Liver (tissue), 9 donors: ENCODE data around the gene SLC20A1. TPM values are rescaled to one million over a fixed set of nuclear protein-coding genes. Genes with fewer than 3 reads are reported as not detected.

Source experiments
- DNase-seq: peaks from one replicate; pipeline ENCODE4 v3.0.0-alpha.2; 2017; ENCODE audit warnings: low spot score
- H3K27ac ChIP-seq, 2 donors: one replicate each; pipeline ENCODE4 v1.7.0; 2013; ENCODE audit warnings: inconsistent platforms in 2 of 2, low read length in 2 of 2, control low read depth in 1 of 2, low read depth in 1 of 2, mild to moderate bottlenecking in 1 of 2
- H3K27me3 ChIP-seq, 4 donors: one replicate each; pipeline versions ENCODE4 v1.6.1 to v1.7.0; 2013; ENCODE audit warnings: low read length in 3 of 4, inconsistent platforms in 1 of 4, mild to moderate bottlenecking in 1 of 4, moderate library complexity in 1 of 4; ENCODE audit not compliant: control insufficient read depth in 4 of 4, insufficient read depth in 4 of 4
- H3K36me3 ChIP-seq, 4 donors: one replicate each; pipeline versions ENCODE4 v1.6.1 to v1.7.0; 2013; ENCODE audit warnings: low read length in 3 of 4, mild to moderate bottlenecking in 3 of 4, low read depth in 1 of 4, moderate library complexity in 1 of 4; ENCODE audit not compliant: control insufficient read depth in 4 of 4, insufficient read depth in 3 of 4
- H3K4me1 ChIP-seq, 4 donors: one replicate each; pipeline versions ENCODE4 v1.6.1 to v1.7.0; 2013; ENCODE audit warnings: low read length in 3 of 4, mild to moderate bottlenecking in 3 of 4, moderate library complexity in 1 of 4; ENCODE audit not compliant: control insufficient read depth in 4 of 4, insufficient read depth in 4 of 4
- H3K4me3 ChIP-seq, 3 donors: one replicate each; pipeline versions ENCODE4 v1.6.1 to v1.7.0; 2013; ENCODE audit warnings: low read length in 3 of 3, control low read depth in 1 of 3, low read depth in 1 of 3, mild to moderate bottlenecking in 1 of 3
- H3K9ac ChIP-seq, 2 donors: one replicate each; pipeline ENCODE4 v1.7.0; 2013; ENCODE audit warnings: low read length in 2 of 2, mild to moderate bottlenecking in 2 of 2, moderate library complexity in 2 of 2, control low read depth in 1 of 2, low read depth in 1 of 2
- H3K9me3 ChIP-seq, 4 donors: one replicate each; pipeline versions ENCODE4 v1.6.1 to v1.7.0; 2013; ENCODE audit warnings: low read length in 3 of 4; ENCODE audit not compliant: control insufficient read depth in 4 of 4
- ATF3 ChIP-seq: IDR thresholded peaks from 2 replicates; pipeline ENCODE4 v1.6.1; 2016; ENCODE audit warnings: antibody characterized with exemption
- CTCF ChIP-seq: fragments of 150-350 bp; IDR thresholded peaks from 2 replicates; pipeline ENCODE4 v1.5.1; 2017; ENCODE audit warnings: improper control_type of control experiment, low read depth, low read length; ENCODE audit not compliant: missing input control
- EGR1 ChIP-seq, 2 donors: IDR thresholded peaks; 2 replicates each; pipeline ENCODE4 v1.6.1; 2016 to 2018; ENCODE audit warnings: antibody characterized with exemption in 2 of 2, low read depth in 2 of 2
- FOXA1 ChIP-seq: IDR thresholded peaks from 2 replicates; pipeline ENCODE4 v1.6.1; 2016; ENCODE audit warnings: antibody characterized with exemption
- FOXA2 ChIP-seq: IDR thresholded peaks from 2 replicates; pipeline ENCODE4 v1.6.1; 2016; ENCODE audit warnings: antibody characterized with exemption
- GABPA ChIP-seq, 2 donors: IDR thresholded peaks in 1 of 2; conservative IDR thresholded peaks in 1 of 2; 2 replicates each; pipeline ENCODE4 v1.6.1; 2016; ENCODE audit warnings: antibody characterized with exemption in 2 of 2, mild to moderate bottlenecking in 1 of 2, moderate library complexity in 1 of 2
- HNF4A ChIP-seq, 2 donors: conservative IDR thresholded peaks; 2 replicates each; pipeline ENCODE4 v1.6.1; 2016; ENCODE audit warnings: antibody characterized with exemption in 2 of 2, mild to moderate bottlenecking in 2 of 2
- HNF4G ChIP-seq: IDR thresholded peaks from 2 replicates; pipeline ENCODE4 v1.6.1; 2016; ENCODE audit warnings: antibody characterized with exemption
- JUND ChIP-seq, 2 donors: IDR thresholded peaks; 2 replicates each; pipeline ENCODE4 v1.6.1; 2016; ENCODE audit warnings: antibody characterized with exemption in 2 of 2
- NR2F2 ChIP-seq: IDR thresholded peaks from 2 replicates; pipeline ENCODE4 v1.6.1; 2016; ENCODE audit warnings: antibody characterized with exemption
- RAD21 ChIP-seq, 2 donors: IDR thresholded peaks; 2 replicates each; pipeline ENCODE4 v1.6.1; 2016; ENCODE audit warnings: antibody characterized with exemption in 2 of 2, mild to moderate bottlenecking in 2 of 2
- RXRA ChIP-seq, 2 donors: IDR thresholded peaks; 2 replicates each; pipeline ENCODE4 v1.6.1; 2017 to 2018; ENCODE audit warnings: antibody characterized with exemption in 2 of 2, mild to moderate bottlenecking in 1 of 2
- SP1 ChIP-seq: IDR thresholded peaks from 2 replicates; pipeline ENCODE4 v1.6.1; 2018; ENCODE audit warnings: antibody characterized with exemption, mild to moderate bottlenecking
- WGBS: extraction: QIAGEN DNeasy Blood & Tissue Kit; methylation state at CpG from one replicate; pipeline ENCODE4 v1.1.7; 2013; 5-methylcytosine and 5-hydroxymethylcytosine counted together
- polyA plus RNA-seq, 2 donors: library from polyadenylated mRNA; stranded (reverse) in 1 of 2; unstranded in 1 of 2; fragments of 200-250 nt in 1 of 2; fragments of >200 nt in 1 of 2; fragmentation: Nextera tagmentation in 1 of 2; extraction: Ambion mirVana in 1 of 2; gene quantifications; one replicate each; pipeline versions ENCODE4 v1.2.1 to v1.2.3, GENCODE V29; 2013 to 2015
- total RNA-seq, 2 donors: library from RNA; depleted of rRNA; stranded (reverse); fragments of >200 nt; gene quantifications; one replicate each; pipeline ENCODE4 v1.2.3, GENCODE V29; 2014
- TF ChIP-seq, protein P1 (sequence below): IDR thresholded peaks from 2 replicates; pipeline ENCODE4 v1.6.1; 2016; ENCODE audit warnings: antibody characterized with exemption
- TF ChIP-seq, protein P2 (sequence below): IDR thresholded peaks from 2 replicates; pipeline ENCODE4 v1.6.1; 2016; ENCODE audit warnings: antibody characterized with exemption
- donor health status: healthy.
- donor health status: healthy.
- donor health status: healthy.
- donor health status: healthy.
- donor health status: healthy.

The SLC20A1 gene
- total and polyA plus RNA-seq, 4 donors, result 15.3 to 56.9 (median 20.0) TPM

GRCh38 chr2:112679484-112679883 lies 33.7 kb downstream of the SLC20A1 start:
- H3K9me3 ChIP-seq, result no peaks in the 10 kb centered on the region
- no peaks in the 10 kb centered on the region for H3K27me3 ChIP-seq
- no peak overlapping the region for H3K27ac ChIP-seq
- DNase-seq, result no peak
- no peak overlapping the region for H3K4me3 ChIP-seq
- WGBS, result 85% methylated on average over 3 of the region's 3 CpGs
- TF ChIP-seq, protein P1, sequence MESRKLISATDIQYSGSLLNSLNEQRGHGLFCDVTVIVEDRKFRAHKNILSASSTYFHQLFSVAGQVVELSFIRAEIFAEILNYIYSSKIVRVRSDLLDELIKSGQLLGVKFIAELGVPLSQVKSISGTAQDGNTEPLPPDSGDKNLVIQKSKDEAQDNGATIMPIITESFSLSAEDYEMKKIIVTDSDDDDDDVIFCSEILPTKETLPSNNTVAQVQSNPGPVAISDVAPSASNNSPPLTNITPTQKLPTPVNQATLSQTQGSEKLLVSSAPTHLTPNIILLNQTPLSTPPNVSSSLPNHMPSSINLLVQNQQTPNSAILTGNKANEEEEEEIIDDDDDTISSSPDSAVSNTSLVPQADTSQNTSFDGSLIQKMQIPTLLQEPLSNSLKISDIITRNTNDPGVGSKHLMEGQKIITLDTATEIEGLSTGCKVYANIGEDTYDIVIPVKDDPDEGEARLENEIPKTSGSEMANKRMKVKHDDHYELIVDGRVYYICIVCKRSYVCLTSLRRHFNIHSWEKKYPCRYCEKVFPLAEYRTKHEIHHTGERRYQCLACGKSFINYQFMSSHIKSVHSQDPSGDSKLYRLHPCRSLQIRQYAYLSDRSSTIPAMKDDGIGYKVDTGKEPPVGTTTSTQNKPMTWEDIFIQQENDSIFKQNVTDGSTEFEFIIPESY, result no peak
- TF ChIP-seq NR2F2 (no peak), JUND (IDR thresholded peaks at IDR 0.05) (no peak), GABPA (IDR thresholded peaks at IDR 0.05 in 1 of 2, conservative IDR thresholded peaks at IDR 0.05 in 1 of 2) (no peak), FOXA1 (no peak), RAD21 (IDR thresholded peaks at IDR 0.05) (no peak), RXRA (IDR thresholded peaks at IDR 0.05) (no peak), FOXA2 (no peak), EGR1 (IDR thresholded peaks at IDR 0.05; ENCODE audit: low read depth in 2 of 2) (no peak), SP1 (no peak), ATF3 (no peak)
- TF ChIP-seq, protein P2, sequence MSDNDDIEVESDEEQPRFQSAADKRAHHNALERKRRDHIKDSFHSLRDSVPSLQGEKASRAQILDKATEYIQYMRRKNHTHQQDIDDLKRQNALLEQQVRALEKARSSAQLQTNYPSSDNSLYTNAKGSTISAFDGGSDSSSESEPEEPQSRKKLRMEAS, result no peak
- H3K9ac ChIP-seq, result no peak overlapping the region
- peaks cover 0 to 7% (median 0%) of the 10 kb centered on the region in 4 donors for H3K4me1 ChIP-seq
- no peaks in the 10 kb centered on the region for H3K36me3 ChIP-seq

DNA sequence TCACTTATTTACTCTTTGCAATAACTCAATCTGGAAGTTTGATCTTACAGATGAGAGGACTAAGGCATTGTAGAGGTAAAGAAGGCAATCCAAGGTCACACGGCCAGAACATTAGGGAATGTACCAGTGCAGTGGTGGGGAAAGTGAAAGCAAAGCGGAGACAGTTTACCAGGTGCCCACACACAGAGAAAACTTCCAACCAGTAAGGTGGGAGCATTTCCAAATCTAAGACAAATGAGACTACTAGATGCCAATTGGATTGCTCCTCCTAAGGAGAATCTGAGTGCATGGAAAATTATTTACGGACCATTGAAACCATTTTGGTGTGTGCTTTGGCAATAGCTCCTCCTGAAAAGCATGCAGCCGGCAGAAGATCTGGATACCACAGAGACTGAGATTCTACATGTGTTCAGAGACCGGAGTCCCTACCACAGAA lies 34.9 kb downstream of the SLC20A1 start:
- no peak for DNase-seq
- Histone ChIP-seq H3K9me3 (no peaks in the 10 kb centered on the region), H3K4me1 (peaks cover 0 to 7% (median 0%) of the 10 kb centered on the region in 4 donors), H3K4me3 (peak overlapping the region in 2 of 3 donors; percentile 34 to 55), H3K9ac (peak overlapping the region; percentile 9 to 35), H3K27ac (peak overlapping the region in 1 of 2 donors; percentile 37), H3K36me3 (no peaks in the 10 kb centered on the region), H3K27me3 (no peaks in the 10 kb centered on the region)
- TF ChIP-seq RAD21 (IDR thresholded peaks at IDR 0.05) (no peak), FOXA2 (no peak), HNF4G (no peak), CTCF (no peak), EGR1 (IDR thresholded peaks at IDR 0.05; ENCODE audit: low read depth in 2 of 2) (no peak), RXRA (IDR thresholded peaks at IDR 0.05) (peak in 1 of 2 donors; percentile 14), HNF4A (conservative IDR thresholded peaks at IDR 0.05) (peak in 1 of 2 donors; percentile 4)
- TF ChIP-seq, protein P2, result no peak
- WGBS, result 52% methylated on average over 5 of the region's 5 CpGs
